CD4-positive, alpha-beta T cell treated with Interferon gamma for 1 hour (primary cell): Measurements from ENCODE around the gene LRCH3.

Experiments used
- DNase-seq: peaks from one replicate; pipeline ENCODE4 v3.0.0-alpha.2; 2020

The LRCH3 gene

GRCh38 chr3:197793247-197793646 lies 2.2 kb downstream of the LRCH3 start:
- DNase-seq: no peak

GRCh38 chr3:197794115-197794514 lies 3.1 kb downstream of the LRCH3 start:
- no peak for DNase-seq

- DNase-seq: no peak
Observed at GRCh38 chr3:197795200-197795599, 4.1 kb downstream of the LRCH3 start.

DNA sequence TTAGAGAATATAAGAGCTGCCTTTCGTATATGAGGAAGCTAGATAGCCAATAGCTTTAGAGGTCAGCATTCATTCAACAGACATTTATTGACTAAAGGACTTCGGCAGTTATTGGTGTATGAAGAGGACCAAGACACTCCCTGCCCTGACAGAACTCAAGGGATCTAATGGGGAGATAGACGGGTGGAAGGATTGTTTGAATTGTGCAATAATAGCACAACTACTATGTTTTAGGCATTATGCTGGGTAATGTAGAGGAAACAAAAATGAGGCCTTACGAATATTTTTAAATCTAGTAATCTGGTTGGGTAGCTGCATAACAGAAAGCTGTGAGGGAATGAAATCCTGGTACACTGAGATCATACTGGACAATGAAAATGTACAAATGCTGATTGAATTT lies 5.0 kb downstream of the LRCH3 start:
- no peak for DNase-seq

GRCh38 chr3:197798863-197799262 lies 7.8 kb downstream of the LRCH3 start:
- DNase-seq: no peak

- DNase-seq: no peak
Observed at GRCh38 chr3:197800379-197800778, 9.3 kb downstream of the LRCH3 start.

DNA sequence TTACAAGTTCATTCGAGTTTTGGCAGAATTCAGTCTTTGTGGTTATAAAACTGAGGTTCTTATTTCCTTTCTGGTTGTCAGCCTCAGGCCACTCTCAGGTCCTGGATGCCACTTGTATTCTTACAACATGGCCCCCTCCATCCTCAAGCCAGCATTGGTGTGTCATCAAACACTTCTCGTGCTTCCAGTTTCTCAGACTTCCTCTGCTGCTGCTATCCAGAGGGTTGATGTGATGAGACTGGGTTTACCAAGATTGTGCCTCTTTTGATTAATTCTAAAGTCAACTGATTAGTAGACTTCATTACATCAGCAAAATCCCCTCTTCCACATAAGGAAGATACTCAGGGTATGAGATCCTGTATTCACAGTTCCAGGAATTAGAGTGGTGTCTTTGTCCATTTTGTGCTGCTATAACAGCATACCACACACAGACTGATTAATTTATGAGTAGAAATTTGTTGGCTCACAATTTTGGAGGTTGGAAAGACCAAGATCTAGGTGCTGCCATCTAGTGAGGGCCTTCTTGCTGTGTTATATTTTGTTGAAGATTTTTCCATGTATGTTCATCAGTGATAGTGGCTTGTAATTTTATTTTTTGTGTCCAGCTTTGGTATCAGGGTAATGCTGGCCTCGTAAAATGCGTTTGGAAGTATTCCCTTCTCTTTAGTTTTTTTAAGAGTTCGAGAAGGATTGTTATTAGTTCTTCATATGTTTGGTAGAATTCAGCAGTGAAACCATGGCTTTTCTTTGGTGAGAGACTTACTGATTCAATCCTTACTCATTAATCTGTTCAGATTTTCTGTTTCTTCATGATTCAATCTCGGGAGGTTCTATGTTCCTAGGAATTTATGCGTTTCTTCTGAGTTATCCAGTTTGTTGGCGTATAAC lies 11.1 kb downstream of the LRCH3 start:
- DNase-seq: no peak

- DNase-seq: no peak
Observed at GRCh38 chr3:197802779-197803459, 11.9 kb downstream of the LRCH3 start.

DNA sequence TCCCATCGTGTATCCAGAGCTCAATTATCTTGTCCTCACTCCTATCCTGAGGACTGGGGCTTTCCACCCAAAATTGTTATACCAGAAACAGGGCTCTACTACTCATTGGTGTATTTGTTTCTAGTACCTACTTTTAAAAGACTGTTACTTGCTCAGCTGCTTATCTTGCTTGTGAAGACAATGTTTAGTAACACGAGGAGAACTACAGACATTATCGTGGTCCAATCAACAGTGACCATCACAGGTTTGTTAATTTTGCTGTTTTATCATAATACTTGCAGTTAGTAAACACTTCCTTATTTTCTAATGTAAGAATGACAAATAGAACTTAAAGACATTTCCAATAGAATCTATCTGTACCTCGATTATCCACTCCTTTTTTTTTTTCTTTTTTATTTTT lies 13.5 kb downstream of the LRCH3 start:
- no peak for DNase-seq

GRCh38 chr3:197807969-197808587 lies 17.0 kb downstream of the LRCH3 start:
- DNase-seq: no peak

DNA sequence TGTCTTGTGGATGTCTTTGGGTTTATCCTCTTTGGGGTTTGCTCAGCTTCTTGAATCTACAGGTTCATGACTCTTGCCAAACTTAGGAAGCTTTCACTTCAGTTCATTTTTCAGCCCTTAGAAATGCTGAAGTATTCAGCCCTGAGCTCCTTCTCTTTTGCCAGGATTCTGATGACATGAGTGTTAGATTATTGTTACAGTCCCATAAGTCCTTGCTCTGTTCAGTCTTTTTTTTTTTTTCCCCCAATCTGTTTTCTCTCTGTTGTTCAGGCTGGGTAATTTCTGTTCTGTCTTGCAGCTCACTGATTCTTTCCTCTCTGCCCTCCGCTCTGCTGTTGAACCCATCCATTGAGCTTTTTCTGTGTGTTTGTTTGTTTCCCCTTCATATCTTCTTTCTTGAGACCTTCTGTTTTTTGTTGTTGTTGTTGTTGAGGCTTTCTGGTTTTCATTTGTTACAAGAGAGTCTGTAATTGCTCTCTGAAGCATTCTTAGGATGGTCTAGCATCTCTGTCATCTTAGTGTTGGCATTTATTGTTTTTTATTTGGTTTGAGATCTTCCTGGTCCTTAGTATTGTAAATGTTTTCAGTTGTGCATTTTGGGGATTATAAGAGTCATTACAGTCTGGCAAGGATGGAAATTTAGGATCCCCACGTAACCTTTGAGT lies 18.4 kb downstream of the LRCH3 start:
- DNase-seq: no peak

GRCh38 chr3:197810901-197811300 lies 19.8 kb downstream of the LRCH3 start:
- no peak for DNase-seq

- no peak for DNase-seq
Observed at GRCh38 chr3:197811343-197811742, 20.3 kb downstream of the LRCH3 start.

DNA sequence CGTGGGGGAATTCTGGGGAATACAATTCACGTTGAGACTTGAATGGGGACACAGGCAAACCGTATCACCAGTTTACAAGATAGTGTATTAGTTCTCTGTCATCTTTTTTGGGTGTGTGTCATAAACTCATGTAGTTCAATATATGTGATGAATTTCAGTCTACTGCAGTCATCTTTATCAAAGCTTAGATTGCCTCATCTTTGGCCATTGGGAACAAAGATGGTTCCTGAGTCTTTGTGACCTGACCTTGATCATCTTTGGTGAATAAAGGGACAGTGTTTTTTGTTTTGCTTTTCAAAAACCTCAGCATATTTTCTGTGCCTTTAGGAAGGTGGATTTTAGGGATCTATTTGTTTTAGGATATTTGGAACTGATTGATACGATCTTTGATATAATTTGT lies 23.3 kb downstream of the LRCH3 start:
- no peak for DNase-seq

DNA sequence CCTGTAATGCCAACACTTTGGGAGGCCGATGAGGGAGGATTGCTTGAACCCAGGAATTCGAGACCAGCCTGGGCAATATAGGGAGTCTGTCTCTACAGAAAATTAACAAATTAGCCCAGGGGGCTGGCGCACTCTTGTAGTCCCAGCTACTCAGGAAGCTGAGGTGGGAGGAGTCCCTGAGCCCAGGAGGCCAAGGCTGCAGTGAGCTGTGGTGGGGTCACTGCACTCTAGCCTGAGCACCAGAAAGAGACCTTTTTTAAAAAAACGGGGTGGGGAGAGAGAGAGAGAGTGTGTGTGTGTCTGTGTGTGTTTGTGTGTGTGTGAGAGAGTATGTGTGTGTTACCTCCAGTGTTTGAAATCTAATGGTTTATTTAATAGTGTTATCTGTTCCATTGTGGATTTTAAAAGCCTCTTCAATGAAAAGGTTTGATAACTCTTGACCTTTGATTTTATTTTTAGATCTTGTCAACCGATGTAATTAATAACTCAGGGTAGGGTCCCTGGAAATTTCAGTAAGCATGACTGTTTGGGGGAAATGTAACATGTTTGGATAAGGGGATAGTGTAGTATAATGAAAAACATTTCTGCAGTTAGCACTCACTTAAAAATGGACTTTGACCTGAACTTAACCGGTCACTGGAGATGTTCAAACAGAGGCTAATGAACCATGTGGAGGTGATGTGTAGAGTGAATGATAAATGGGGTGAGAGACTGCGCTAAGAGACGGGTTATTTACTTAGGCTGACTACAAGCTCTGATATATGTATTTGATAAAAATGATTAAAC lies 29.7 kb downstream of the LRCH3 start:
- no peak for DNase-seq

- DNase-seq: no peak
Observed at GRCh38 chr3:197829397-197830045, 38.5 kb downstream of the LRCH3 start.

DNA sequence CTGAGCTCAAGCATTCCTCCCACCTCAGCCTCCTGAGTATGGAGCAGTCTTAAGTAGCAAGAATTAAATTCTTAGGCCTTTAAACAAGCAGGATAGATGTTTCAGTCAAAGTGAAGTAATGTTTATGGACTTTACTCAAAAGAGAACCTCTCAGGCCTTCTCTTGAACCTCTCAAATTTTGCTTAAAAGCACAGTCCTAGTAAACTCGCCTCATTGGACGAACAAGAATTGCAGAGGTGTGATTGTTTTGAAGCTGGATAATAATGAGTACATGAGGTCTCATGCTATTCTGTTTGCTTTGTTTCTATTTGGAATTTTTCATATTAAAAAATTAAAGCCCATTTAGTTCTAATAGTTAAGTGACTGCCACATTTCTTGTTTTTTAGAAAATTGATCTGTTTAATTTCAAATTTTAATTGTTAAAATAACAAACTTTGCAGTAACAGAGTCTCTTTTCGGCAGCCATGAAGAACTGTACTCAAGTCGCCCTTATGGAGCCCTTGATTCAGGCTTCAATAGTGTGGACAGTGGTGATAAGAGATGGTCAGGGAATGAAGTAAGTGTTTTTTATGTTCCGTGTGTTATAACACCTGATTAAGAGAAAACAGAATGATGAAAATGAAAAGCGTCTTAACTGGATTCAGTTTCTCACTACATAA lies 39.4 kb downstream of the LRCH3 start:
- no peak for DNase-seq

DNA sequence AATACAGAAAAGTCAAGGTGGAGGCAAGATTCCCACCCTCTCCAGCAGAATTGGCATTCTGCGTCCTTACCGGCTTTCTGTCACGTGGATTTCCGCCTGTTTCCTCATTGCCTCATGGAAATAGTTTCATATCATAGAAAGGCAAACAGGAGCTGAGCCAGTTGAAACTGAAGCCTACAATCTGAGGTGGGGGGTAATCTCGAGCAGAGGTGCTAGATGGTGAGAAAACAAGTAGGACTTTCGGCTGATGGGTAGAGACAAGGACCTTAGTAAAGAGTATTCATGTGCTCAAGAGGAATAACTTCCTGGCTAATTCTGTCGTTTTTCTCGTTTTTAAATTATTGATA lies 39.9 kb downstream of the LRCH3 start:
- DNase-seq: no peak

DNA sequence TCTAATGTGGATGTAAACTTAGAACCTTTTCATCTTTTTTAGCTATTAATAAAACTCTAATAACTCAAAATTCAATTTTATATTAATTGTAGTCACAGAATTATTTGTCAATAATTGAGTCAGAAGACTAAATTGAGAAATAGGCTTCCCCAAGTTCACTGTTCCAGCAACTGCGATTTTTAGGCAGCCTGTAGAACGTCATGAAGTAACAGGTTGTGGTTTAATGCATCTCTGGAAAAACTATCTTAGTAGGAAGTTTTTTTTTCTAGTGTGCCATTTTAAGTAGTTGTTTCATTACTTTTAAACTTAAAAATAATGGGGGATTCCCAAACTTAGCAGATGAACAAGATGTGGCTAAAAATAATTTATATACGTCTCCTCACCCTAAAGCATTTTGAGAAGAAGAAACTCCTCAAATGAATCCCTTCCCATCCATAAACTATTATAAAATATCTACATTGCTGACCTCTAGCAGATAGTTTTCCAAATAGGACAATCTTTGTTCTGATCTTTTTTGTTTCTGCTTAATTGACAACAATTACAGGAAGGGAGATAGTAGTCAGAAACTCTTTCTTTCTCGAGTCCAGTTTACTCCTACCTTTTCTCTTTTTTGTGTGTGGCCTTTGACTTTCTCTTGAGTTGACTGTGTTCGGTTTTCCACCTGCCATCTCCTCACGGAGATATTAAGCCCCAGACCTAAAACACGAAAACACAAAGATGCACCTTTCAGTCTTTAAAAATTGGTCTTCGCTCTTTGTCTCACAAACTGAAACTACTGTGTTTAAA lies 43.1 kb downstream of the LRCH3 start:
- DNase-seq: no peak

GRCh38 chr3:197835509-197835908 lies 44.5 kb downstream of the LRCH3 start:
- DNase-seq: no peak

DNA sequence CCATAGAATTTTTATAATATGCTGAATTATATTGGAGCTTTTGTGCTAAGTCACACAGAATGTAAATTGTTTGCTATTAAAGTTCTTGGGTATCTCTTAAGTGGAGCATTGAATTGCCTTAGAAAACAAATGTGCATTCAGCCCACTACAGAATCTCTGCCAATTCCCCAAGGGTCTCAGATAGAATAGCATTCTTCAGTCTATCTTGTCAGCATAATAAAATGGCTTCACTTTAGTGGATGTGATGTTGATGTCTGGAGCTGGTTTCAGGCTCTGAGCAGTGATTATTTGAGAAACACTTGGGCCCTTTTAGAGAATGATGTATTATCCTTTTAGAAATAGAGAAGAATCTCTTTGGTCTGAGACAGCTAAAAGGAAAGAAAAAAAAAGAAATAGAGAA lies 45.2 kb downstream of the LRCH3 start:
- DNase-seq: no peak
